Skeletal muscle satellite cell (primary cell): ENCODE measurements around the gene SIGLEC1.
A peak's percentile ranks its signal among the peaks of the same experiment; 100 is the strongest.

ENCODE experiments used
- H3K27me3 ChIP-seq: 2 replicates; pipeline ENCODE4 v1.7.0; 2013; ENCODE audit warnings: low read length; ENCODE audit not compliant: control insufficient read depth, insufficient read depth
- H3K36me3 ChIP-seq: 2 replicates; pipeline ENCODE4 v1.7.0; 2013; ENCODE audit warnings: mild to moderate bottlenecking, control low read depth, low read length; ENCODE audit not compliant: insufficient read depth
- H3K4me1 ChIP-seq: 2 replicates; pipeline ENCODE4 v1.7.0; 2013; ENCODE audit warnings: low read length; ENCODE audit not compliant: control insufficient read depth, insufficient read depth
- H3K4me2 ChIP-seq: 2 replicates; pipeline ENCODE4 v1.7.0; 2013; ENCODE audit warnings: mild to moderate bottlenecking, low read length
- H3K4me3 ChIP-seq: 2 replicates; pipeline ENCODE4 v1.7.0; 2013; ENCODE audit warnings: low read length
- H3K9ac ChIP-seq: 2 replicates; pipeline ENCODE4 v1.7.0; 2013; ENCODE audit warnings: mild to moderate bottlenecking, low read depth, low read length, moderate library complexity
- H3K9me3 ChIP-seq: replicated peaks from 2 replicates; pipeline ENCODE4 v1.7.0; 2013; ENCODE audit warnings: mild to moderate bottlenecking, control low read depth, low read length

SIGLEC1 gene

GRCh38 chr20:3752386-3752759 lies 40.0 kb upstream of the SIGLEC1 start:
- no peaks in the 10 kb centered on the region for H3K36me3 ChIP-seq
- no peaks in the 10 kb centered on the region for H3K9me3 ChIP-seq
- peak overlapping the region; percentile 36 for H3K4me2 ChIP-seq
- no peak overlapping the region for H3K9ac ChIP-seq
- H3K27me3 ChIP-seq, result peaks cover 11% of the 10 kb centered on the region
- no peaks in the 10 kb centered on the region for H3K4me1 ChIP-seq
- no peak overlapping the region for H3K4me3 ChIP-seq

GRCh38 chr20:3751675-3752385 lies 39.4 kb upstream of the SIGLEC1 start:
- peak overlapping the region; percentile 53 for H3K4me3 ChIP-seq
- peaks cover 17% of the 10 kb centered on the region for H3K27me3 ChIP-seq
- H3K4me1 ChIP-seq, result no peaks in the 10 kb centered on the region
- H3K4me2 ChIP-seq, result peak overlapping the region; percentile 36
- H3K9me3 ChIP-seq, result no peaks in the 10 kb centered on the region
- no peaks in the 10 kb centered on the region for H3K36me3 ChIP-seq
- H3K9ac ChIP-seq, result no peak overlapping the region

GRCh38 chr20:3751305-3751674 lies 38.9 kb upstream of the SIGLEC1 start:
- Histone ChIP-seq H3K4me1 (no peaks in the 10 kb centered on the region), H3K9me3 (no peaks in the 10 kb centered on the region), H3K27me3 (peaks cover 20% of the 10 kb centered on the region), H3K36me3 (no peaks in the 10 kb centered on the region), H3K9ac (no peak overlapping the region), H3K4me3 (no peak overlapping the region), H3K4me2 (no peak overlapping the region)

GRCh38 chr20:3749689-3750531 lies 37.5 kb upstream of the SIGLEC1 start:
- no peaks in the 10 kb centered on the region for H3K9me3 ChIP-seq
- H3K4me2 ChIP-seq, result peak overlapping the region; percentile 35
- H3K9ac ChIP-seq, result no peak overlapping the region
- no peak overlapping the region for H3K4me3 ChIP-seq
- H3K27me3 ChIP-seq, result peaks cover 26% of the 10 kb centered on the region
- no peaks in the 10 kb centered on the region for H3K4me1 ChIP-seq
- H3K36me3 ChIP-seq, result no peaks in the 10 kb centered on the region

GRCh38 chr20:3749087-3749688 lies 36.8 kb upstream of the SIGLEC1 start:
- no peaks in the 10 kb centered on the region for H3K36me3 ChIP-seq
- H3K4me1 ChIP-seq, result no peaks in the 10 kb centered on the region
- no peak overlapping the region for H3K4me3 ChIP-seq
- H3K27me3 ChIP-seq, result peaks cover 33% of the 10 kb centered on the region
- no peaks in the 10 kb centered on the region for H3K9me3 ChIP-seq
- no peak overlapping the region for H3K4me2 ChIP-seq
- H3K9ac ChIP-seq, result no peak overlapping the region

- no peak overlapping the region for H3K4me3 ChIP-seq
- peaks cover 37% of the 10 kb centered on the region for H3K27me3 ChIP-seq
- H3K9ac ChIP-seq, result no peak overlapping the region
- no peaks in the 10 kb centered on the region for H3K9me3 ChIP-seq
- no peak overlapping the region for H3K4me2 ChIP-seq
- H3K36me3 ChIP-seq, result no peaks in the 10 kb centered on the region
- no peaks in the 10 kb centered on the region for H3K4me1 ChIP-seq
Measured at GRCh38 chr20:3748073-3748472, 35.7 kb upstream of the SIGLEC1 start.

- H3K9me3 ChIP-seq, result no peaks in the 10 kb centered on the region
- no peaks in the 10 kb centered on the region for H3K36me3 ChIP-seq
- H3K4me3 ChIP-seq, result no peak overlapping the region
- H3K27me3 ChIP-seq, result peaks cover 37% of the 10 kb centered on the region
- no peak overlapping the region for H3K9ac ChIP-seq
- no peaks in the 10 kb centered on the region for H3K4me1 ChIP-seq
- H3K4me2 ChIP-seq, result no peak overlapping the region
Measured at GRCh38 chr20:3747471-3747870, 35.1 kb upstream of the SIGLEC1 start.

- Histone ChIP-seq H3K4me2 (no peak overlapping the region), H3K27me3 (peaks cover 37% of the 10 kb centered on the region), H3K4me3 (no peak overlapping the region), H3K36me3 (no peaks in the 10 kb centered on the region), H3K4me1 (no peaks in the 10 kb centered on the region), H3K9ac (no peak overlapping the region), H3K9me3 (no peaks in the 10 kb centered on the region)
Measured at GRCh38 chr20:3745686-3746173, 33.3 kb upstream of the SIGLEC1 start.

GRCh38 chr20:3744806-3745685 lies 32.6 kb upstream of the SIGLEC1 start:
- Histone ChIP-seq H3K4me2 (no peak overlapping the region), H3K36me3 (no peaks in the 10 kb centered on the region), H3K27me3 (peaks cover 42% of the 10 kb centered on the region), H3K4me3 (no peak overlapping the region), H3K4me1 (no peaks in the 10 kb centered on the region), H3K9ac (no peak overlapping the region), H3K9me3 (no peaks in the 10 kb centered on the region)

- Histone ChIP-seq H3K27me3 (peaks cover 51% of the 10 kb centered on the region), H3K4me2 (no peak overlapping the region), H3K9me3 (no peaks in the 10 kb centered on the region), H3K36me3 (no peaks in the 10 kb centered on the region), H3K4me1 (no peaks in the 10 kb centered on the region), H3K9ac (no peak overlapping the region), H3K4me3 (no peak overlapping the region)
Measured at GRCh38 chr20:3744037-3744436, 31.6 kb upstream of the SIGLEC1 start.

- H3K27me3 ChIP-seq, result peaks cover 45% of the 10 kb centered on the region
- H3K4me3 ChIP-seq, result no peak overlapping the region
- no peaks in the 10 kb centered on the region for H3K4me1 ChIP-seq
- no peak overlapping the region for H3K4me2 ChIP-seq
- no peaks in the 10 kb centered on the region for H3K36me3 ChIP-seq
- no peaks in the 10 kb centered on the region for H3K9me3 ChIP-seq
- H3K9ac ChIP-seq, result no peak overlapping the region
Measured at GRCh38 chr20:3743251-3743650, 30.9 kb upstream of the SIGLEC1 start.
